Upper lobe of right lung (tissue), 1 donor: Measurements from ENCODE around the gene STARD6. TPM values are rescaled to one million over a fixed set of nuclear protein-coding genes. Genes with fewer than 3 reads are reported as not detected.

Source experiments
- ATAC-seq: fragments of 200-7000 bp; cut with Tn5 transposase; one replicate; pipeline ENCODE4 v1.9.1; 2020; ENCODE audit warnings: mild to moderate bottlenecking, moderate library complexity
- DNase-seq: peaks from one replicate; pipeline ENCODE4 v3.0.0-alpha.2; 2020
- H3K27ac ChIP-seq: fragments of 200-600 bp; one replicate; pipeline ENCODE4 v1.8.0; 2022
- H3K27me3 ChIP-seq: fragments of 200-600 bp; one replicate; pipeline ENCODE4 v1.8.0; 2022; ENCODE audit warnings: mild to moderate bottlenecking
- H3K36me3 ChIP-seq: fragments of 200-600 bp; one replicate; pipeline ENCODE4 v1.8.0; 2022
- H3K4me1 ChIP-seq: fragments of 200-600 bp; one replicate; pipeline ENCODE4 v1.8.0; 2022
- H3K4me3 ChIP-seq: fragments of 200-600 bp; one replicate; pipeline ENCODE4 v1.8.0; 2022; ENCODE audit warnings: mild to moderate bottlenecking
- H3K9me3 ChIP-seq: fragments of 200-600 bp; one replicate; pipeline ENCODE4 v1.8.0; 2022
- intact Hi-C: fragments of 100-400 bp; cut with DNase I; formaldehyde crosslinking; loops from one replicate; pipeline ENCODE4 v1.11.0; 2022
- total RNA-seq: library from RNA; stranded (reverse); fragmentation: NEBNext Ultra II Directional; extraction: Animal tissue kit (Norgen Biotek cat#: 25700); gene quantifications from one replicate; pipeline ENCODE4 v1.2.1, GENCODE V29; 2021
- TF ChIP-seq, protein P1 (sequence below): fragments of 200-600 bp; IDR thresholded peaks from one replicate; pipeline ENCODE4 v1.8.0; 2022; ENCODE audit warnings: antibody characterized with exemption
- donor health status: DM: no; HTN: yes; CAD: no; lungs with severe emphysema.

STARD6 gene
- total RNA-seq, 1 donor from 2014 or later, result not detected

DNA sequence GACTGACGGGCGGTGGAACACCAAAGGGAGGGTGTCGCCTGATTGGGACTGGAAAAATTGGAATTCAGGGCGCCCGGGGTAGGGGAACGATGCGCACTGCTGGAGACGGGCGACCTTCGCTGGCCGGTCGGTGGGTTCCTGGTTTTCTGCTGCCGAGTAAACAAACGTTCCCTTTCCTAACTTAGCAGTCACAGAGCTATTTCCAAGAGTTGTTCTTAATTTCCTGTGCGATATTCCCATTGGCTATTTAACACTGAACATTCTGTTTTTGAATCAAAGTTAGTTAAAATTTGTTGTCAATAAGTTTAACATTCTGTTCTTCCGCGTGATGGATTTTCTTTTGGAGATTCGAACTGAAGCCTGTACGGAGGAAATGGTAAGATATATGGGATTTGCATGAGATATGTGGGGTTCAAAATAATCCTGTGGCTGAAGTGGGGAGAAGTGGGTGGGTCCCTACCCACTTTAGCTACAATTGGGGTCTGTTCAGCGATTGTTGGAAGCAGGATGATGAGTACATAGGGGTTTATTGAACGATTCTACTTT, 910 bp upstream of the STARD6 start:
- Histone ChIP-seq H3K9me3 (no peaks in the 10 kb centered on the region), H3K4me1 (no peaks in the 10 kb centered on the region), H3K27ac (peak overlapping the region; percentile 26), H3K36me3 (no peaks in the 10 kb centered on the region), H3K27me3 (no peaks in the 10 kb centered on the region), H3K4me3 (peak overlapping the region; percentile 77)
- no peak for DNase-seq
- TF ChIP-seq, protein P1, sequence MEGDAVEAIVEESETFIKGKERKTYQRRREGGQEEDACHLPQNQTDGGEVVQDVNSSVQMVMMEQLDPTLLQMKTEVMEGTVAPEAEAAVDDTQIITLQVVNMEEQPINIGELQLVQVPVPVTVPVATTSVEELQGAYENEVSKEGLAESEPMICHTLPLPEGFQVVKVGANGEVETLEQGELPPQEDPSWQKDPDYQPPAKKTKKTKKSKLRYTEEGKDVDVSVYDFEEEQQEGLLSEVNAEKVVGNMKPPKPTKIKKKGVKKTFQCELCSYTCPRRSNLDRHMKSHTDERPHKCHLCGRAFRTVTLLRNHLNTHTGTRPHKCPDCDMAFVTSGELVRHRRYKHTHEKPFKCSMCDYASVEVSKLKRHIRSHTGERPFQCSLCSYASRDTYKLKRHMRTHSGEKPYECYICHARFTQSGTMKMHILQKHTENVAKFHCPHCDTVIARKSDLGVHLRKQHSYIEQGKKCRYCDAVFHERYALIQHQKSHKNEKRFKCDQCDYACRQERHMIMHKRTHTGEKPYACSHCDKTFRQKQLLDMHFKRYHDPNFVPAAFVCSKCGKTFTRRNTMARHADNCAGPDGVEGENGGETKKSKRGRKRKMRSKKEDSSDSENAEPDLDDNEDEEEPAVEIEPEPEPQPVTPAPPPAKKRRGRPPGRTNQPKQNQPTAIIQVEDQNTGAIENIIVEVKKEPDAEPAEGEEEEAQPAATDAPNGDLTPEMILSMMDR, result no peak
- ATAC-seq, result peak; percentile 23
- intact Hi-C loops, result loop anchor here (10.0 kb wide), 1 partner anchor 84 kb away; no protein-coding TSS in a partner anchor

- intact Hi-C loops, result loop anchor here (10.0 kb wide), 1 partner anchor 82 kb away; no protein-coding TSS in a partner anchor
- H3K27ac ChIP-seq, result no peak overlapping the region
- H3K27me3 ChIP-seq, result no peaks in the 10 kb centered on the region
- no peaks in the 10 kb centered on the region for H3K4me1 ChIP-seq
- TF ChIP-seq, protein P1, result no peak
- no peak for ATAC-seq
- no peaks in the 10 kb centered on the region for H3K36me3 ChIP-seq
- H3K9me3 ChIP-seq, result no peaks in the 10 kb centered on the region
- peak overlapping the region; percentile 77 for H3K4me3 ChIP-seq
- DNase-seq, result no peak
These were observed 487 bp downstream of the STARD6 start for GRCh38 chr18:54357082-54357659.

- no peaks in the 10 kb centered on the region for H3K36me3 ChIP-seq
- no peaks in the 10 kb centered on the region for H3K4me1 ChIP-seq
- H3K27ac ChIP-seq, result no peak overlapping the region
- intact Hi-C loops, result loop anchor here (10.0 kb wide), 1 partner anchor 76 kb away; no protein-coding TSS in a partner anchor
- DNase-seq (no peak), ATAC-seq (no peak)
- TF ChIP-seq, protein P1, result no peak
- no peak overlapping the region for H3K4me3 ChIP-seq
- no peaks in the 10 kb centered on the region for H3K9me3 ChIP-seq
- no peaks in the 10 kb centered on the region for H3K27me3 ChIP-seq
These were observed 6.5 kb downstream of the STARD6 start for GRCh38 chr18:54351186-54351585.

- Histone ChIP-seq H3K4me3 (no peak overlapping the region), H3K27ac (no peak overlapping the region), H3K36me3 (no peaks in the 10 kb centered on the region), H3K27me3 (no peaks in the 10 kb centered on the region), H3K9me3 (no peaks in the 10 kb centered on the region), H3K4me1 (no peaks in the 10 kb centered on the region)
- no peak for DNase-seq
- no peak for ATAC-seq
- TF ChIP-seq, protein P1, result no peak
- intact Hi-C loops, result no loop called here
These were observed 19.4 kb downstream of the STARD6 start for GRCh38 chr18:54338230-54338629.

DNA sequence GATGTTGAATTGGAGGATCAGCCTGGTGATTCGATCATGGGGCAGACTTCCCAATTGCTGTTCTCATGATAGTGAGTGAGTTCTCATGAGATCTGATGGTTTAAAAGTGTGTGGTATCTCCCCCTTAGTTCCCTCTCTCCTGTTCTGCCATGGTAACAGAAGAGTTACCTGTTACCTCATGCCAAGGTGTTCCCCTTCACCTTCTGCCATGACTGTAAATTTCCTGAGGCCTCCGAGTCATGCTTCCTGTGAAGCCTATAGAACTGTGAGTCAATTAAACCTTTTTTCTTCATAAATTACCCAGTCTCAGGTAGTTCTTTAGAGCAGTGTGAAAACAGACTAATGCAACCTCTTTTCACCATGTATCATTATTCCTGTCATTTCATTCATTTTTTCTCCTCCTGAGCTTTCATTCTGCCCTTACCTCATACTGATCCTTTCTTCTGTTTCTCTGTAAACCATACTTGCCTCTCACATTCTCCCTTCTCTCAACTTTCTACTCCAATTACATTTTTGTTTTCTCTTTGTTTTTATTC, 22.0 kb downstream of the STARD6 start:
- H3K27ac ChIP-seq, result no peak overlapping the region
- H3K4me3 ChIP-seq, result no peak overlapping the region
- no peaks in the 10 kb centered on the region for H3K4me1 ChIP-seq
- H3K9me3 ChIP-seq, result no peaks in the 10 kb centered on the region
- H3K36me3 ChIP-seq, result no peaks in the 10 kb centered on the region
- TF ChIP-seq, protein P1, result no peak
- ATAC-seq (no peak), DNase-seq (no peak)
- H3K27me3 ChIP-seq, result no peaks in the 10 kb centered on the region
- intact Hi-C loops, result no loop called here
